Naive thymus-derived CD4-positive, alpha-beta T cell (primary cell): Measurements from ENCODE around the gene NUDT19. TPM values are rescaled to one million over a fixed set of nuclear protein-coding genes. Genes with fewer than 3 reads are reported as not detected.

Source experiments
- ATAC-seq: fragments of 150-1000 bp; cut with Tn5 transposase; 2 replicates; pipeline ENCODE4 v1.10.0; 2021; ENCODE audit warnings: mild to moderate bottlenecking, moderate library complexity
- CTCF ChIA-PET: fragments of 350-600 bp; sonication (Branson Sonifier 250); formaldehyde crosslinking; loops from one replicate; lab custom pipeline; 2021; ENCODE audit warnings: antibody characterized with exemption; lab: Charles Lee
- POLR2A ChIA-PET: fragments of 350-600 bp; sonication (Branson Sonifier 250); formaldehyde crosslinking; loops from one replicate; lab custom pipeline; 2021; ENCODE audit warnings: antibody characterized with exemption, inconsistent platforms; lab: Charles Lee
- DNase-seq, 9 donors: peaks; one replicate each; pipeline versions ENCODE4 v3.0.0 to v3.0.0-alpha.2; 2020 to 2022; ENCODE audit warnings: mixed read lengths in 1 of 9
- H3K27ac ChIP-seq: one replicate; pipeline ENCODE4 v1.7.0; 2013; ENCODE audit warnings: mild to moderate bottlenecking, low read depth, low read length, moderate library complexity
- H3K27me3 ChIP-seq, 2 donors: one replicate each; pipeline ENCODE4 v1.7.0; 2013; ENCODE audit warnings: low read length in 2 of 2, mild to moderate bottlenecking in 2 of 2, moderate library complexity in 2 of 2; ENCODE audit not compliant: control insufficient read depth in 2 of 2, insufficient read depth in 2 of 2
- H3K36me3 ChIP-seq, 3 experiments: 1 replicate in 2 of 3; 2 replicates in 1 of 3; pipeline ENCODE4 v1.7.0; 2013; ENCODE audit warnings: low read length in 3 of 3, mild to moderate bottlenecking in 3 of 3, moderate library complexity in 1 of 3; ENCODE audit not compliant: insufficient read depth in 3 of 3, control insufficient read depth in 2 of 3
- H3K4me1 ChIP-seq, 2 donors: one replicate each; pipeline ENCODE4 v1.7.0; 2013; ENCODE audit warnings: low read length in 2 of 2, mild to moderate bottlenecking in 2 of 2, moderate library complexity in 1 of 2; ENCODE audit not compliant: control insufficient read depth in 2 of 2, insufficient read depth in 2 of 2
- H3K4me3 ChIP-seq: 2 replicates; pipeline ENCODE4 v1.7.0; 2013; ENCODE audit warnings: mild to moderate bottlenecking, low read length
- H3K9me3 ChIP-seq, 3 experiments: 1 replicate in 2 of 3; 2 replicates in 1 of 3; pipeline ENCODE4 v1.7.0; 2013; ENCODE audit warnings: low read length in 3 of 3; ENCODE audit not compliant: control insufficient read depth in 2 of 3
- H3K27ac Mint-ChIP-seq, 9 donors: one replicate each; pipeline ENCODE4 v1.8.0; 2020 to 2022; ENCODE audit warnings: mixed read lengths in 9 of 9, mild to moderate bottlenecking in 8 of 9, moderate library complexity in 5 of 9, inconsistent platforms in 2 of 9
- H3K27me3 Mint-ChIP-seq, 5 donors: one replicate each; pipeline ENCODE4 v1.8.0; 2021 to 2022; ENCODE audit warnings: mixed read lengths in 5 of 5, mild to moderate bottlenecking in 1 of 5
- H3K36me3 Mint-ChIP-seq, 5 donors: one replicate each; pipeline ENCODE4 v1.8.0; 2020 to 2022; ENCODE audit warnings: mixed read lengths in 5 of 5, mild to moderate bottlenecking in 3 of 5, inconsistent platforms in 1 of 5
- H3K4me1 Mint-ChIP-seq, 7 donors: one replicate each; pipeline ENCODE4 v1.8.0; 2020 to 2022; ENCODE audit warnings: mixed read lengths in 7 of 7, mild to moderate bottlenecking in 3 of 7, inconsistent platforms in 1 of 7
- H3K4me3 Mint-ChIP-seq, 10 donors: one replicate each; pipeline ENCODE4 v1.8.0; 2020 to 2022; ENCODE audit warnings: mild to moderate bottlenecking in 10 of 10, mixed read lengths in 10 of 10, moderate library complexity in 6 of 10, inconsistent platforms in 2 of 10
- H3K9me3 Mint-ChIP-seq, 11 donors: one replicate each; pipeline ENCODE4 v1.8.0; 2020 to 2022; ENCODE audit warnings: mixed read lengths in 11 of 11, mild to moderate bottlenecking in 4 of 11, inconsistent platforms in 1 of 11, moderate library complexity in 1 of 11
- intact Hi-C, 2 donors: fragments of 100-400 bp; cut with micrococcal nuclease; formaldehyde crosslinking; loops; one replicate each; pipeline ENCODE4 v1.15.1; 2023
- polyA plus RNA-seq, 2 donors: library from polyadenylated mRNA; unstranded; fragments of 300-500 nt; fragmentation: Illumina TruSeq; gene quantifications; one replicate each; pipeline ENCODE4 v1.2.3, GENCODE V29; 2021
- total RNA-seq, 6 experiments: library from RNA in 5 of 6; stranded (reverse) in 5 of 6; gene quantifications; 1 replicate in 5 of 6; 2 replicates in 1 of 6; pipeline ENCODE4 v1.2.3 and lab custom pipeline; 2021 to 2026

The NUDT19 gene
- total RNA-seq: 10 to 100 TPM in 2 of 5 experiments, 1 to 10 TPM in 3; 8.4 to 17.0 (median 9.0) TPM
- polyA plus RNA-seq: 1 to 10 TPM; 2.4 to 2.9 TPM
- total RNA-seq (lab: John Stamatoyannopoulos, UW): 10.2 reads per million, percentile 36 among the genes with 10 or more reads in this experiment

DNA sequence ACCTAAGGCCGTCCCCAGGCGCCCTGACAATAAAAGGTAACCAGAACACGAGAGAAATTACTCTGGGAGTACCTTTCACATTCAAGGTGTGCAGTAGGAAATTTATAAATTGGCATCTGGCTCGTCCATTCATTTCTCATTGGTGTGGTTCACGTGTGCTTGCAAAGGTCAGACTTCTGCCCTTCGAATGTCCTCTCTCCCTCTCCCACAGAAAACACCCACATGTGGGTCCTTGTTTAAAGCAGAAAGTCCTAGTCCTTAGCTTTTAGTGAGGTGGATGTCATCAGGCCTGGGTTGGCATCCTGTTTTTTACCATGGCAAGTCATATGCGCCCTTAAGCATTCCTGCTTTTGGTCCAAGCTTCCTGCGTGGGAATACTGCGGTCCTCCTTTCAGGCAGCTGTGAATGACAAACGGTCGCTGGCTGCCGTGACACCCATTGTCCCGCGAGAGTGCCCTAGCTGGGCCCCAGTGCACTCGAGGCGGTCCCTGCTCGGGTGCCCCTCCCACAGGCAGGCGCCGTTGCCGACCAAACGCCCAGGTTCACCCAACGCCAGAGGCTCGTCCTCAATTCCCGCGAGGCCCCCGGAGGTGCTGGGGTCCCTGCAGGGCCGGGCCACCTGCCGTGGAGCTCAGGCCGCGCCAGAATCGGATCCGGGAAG is at the start of gene NUDT19:
NUDT19 (plus strand) TSS at position 531 of the 661 bp plus-strand sequence. CDS start 140 bp downstream, outside the sequence.
- Mint-ChIP-seq H3K36me3 (peaks cover 5 to 31% (median 14%) of the 10 kb centered on the region in 5 donors), H3K4me3 (peak within 1 kb of the TSS; percentile 83 to 97 (median 92)), H3K27ac (peak within 1 kb of the TSS; percentile 37 to 93 (median 85)), H3K9me3 (peaks cover 0 to 4% (median 0%) of the 10 kb centered on the region in 11 donors), H3K27me3 (no peaks in the 10 kb centered on the region), H3K4me1 (peaks cover 35 to 52% (median 47%) of the 10 kb centered on the region in 7 donors)
- H3K4me3 ChIP-seq: peak within 1 kb of the TSS; percentile 50
- intact Hi-C loops: loop anchor here (1.0 to 5.0 kb wide), 10 partner anchors 16 to 486 kb away; partner anchors contain the start of genes ANKRD27 (in 2 of the 2), RGS9BP (in 2 of the 2), FAAP24 (in 1 of the 2) and GPATCH1 (in 1 of the 2)
- H3K27me3 ChIP-seq: no peaks in the 10 kb centered on the region
- H3K9me3 ChIP-seq: no peaks in the 10 kb centered on the region
- ATAC-seq (peak; percentile 87), DNase-seq (peak; percentile 50 to 82 (median 62))
- ChIA-PET CTCF (interaction anchor here (0.7 to 1.2 kb wide), 2 partner anchors 16 to 91 kb away, joined by 3 to 4 read pairs; partner anchors contain the start of genes ANKRD27 and RGS9BP), POLR2A (interaction anchor here (0.7 to 1.8 kb wide), 10 partner anchors 10 to 282 kb away, joined by 3 to 15 read pairs (median 4); partner anchors contain the start of genes ANKRD27, CEP89, FAAP24 and PDCD5)
- H3K36me3 ChIP-seq: peaks cover 0 to 5% (median 0%) of the 10 kb centered on the region in 3 experiments
- H3K4me1 ChIP-seq: peaks cover 20 to 24% of the 10 kb centered on the region in 2 donors
- peak within 1 kb of the TSS; percentile 68 for H3K27ac ChIP-seq

DNA sequence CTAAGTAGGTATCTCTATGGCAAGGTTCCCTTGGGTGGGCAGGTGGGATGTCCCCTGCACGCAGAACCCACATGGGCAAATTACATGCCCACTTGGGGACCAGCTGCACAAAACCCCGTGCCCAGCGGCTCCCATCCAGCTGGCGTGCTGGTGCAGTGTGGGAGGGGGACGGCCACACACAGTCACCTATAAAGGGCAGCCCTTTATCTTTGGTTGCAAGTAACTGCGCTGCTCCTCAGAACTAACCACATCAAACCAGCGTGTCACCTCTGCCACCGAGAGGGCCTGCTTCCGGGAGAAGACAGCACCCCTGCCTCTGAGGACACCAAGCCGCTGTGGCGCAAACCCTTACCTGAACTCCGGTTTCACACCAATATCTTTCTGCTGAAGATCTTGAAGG is 48.9 kb upstream of the NUDT19 start:
- intact Hi-C loops: loop anchor here (1.0 to 2.0 kb wide), 4 partner anchors 32 to 62 kb away; partner anchors contain the start of genes ANKRD27 (in 2 of the 2), RGS9BP (in 2 of the 2) and PDCD5 (in 1 of the 2)
- H3K4me3 ChIP-seq: peak overlapping the region; percentile 44
- peak overlapping the region; percentile 34 to 90 (median 63) for H3K27ac Mint-ChIP-seq
- peaks cover 20 to 26% of the 10 kb centered on the region in 2 donors for H3K4me1 ChIP-seq
- peaks cover 4 to 39% (median 26%) of the 10 kb centered on the region in 5 donors for H3K36me3 Mint-ChIP-seq
- POLR2A ChIA-PET: no interaction called here
- H3K9me3 ChIP-seq: no peaks in the 10 kb centered on the region
- H3K36me3 ChIP-seq: peaks cover 0 to 40% (median 0%) of the 10 kb centered on the region in 3 experiments
- CTCF ChIA-PET: interaction anchor here (0.6 kb wide), 1 partner anchor 283 kb away, joined by 3 read pairs; no protein-coding TSS in a partner anchor
- H3K27ac ChIP-seq: no peak overlapping the region
- no peaks in the 10 kb centered on the region for H3K27me3 ChIP-seq
- no peaks in the 10 kb centered on the region for H3K27me3 Mint-ChIP-seq
- no peaks in the 10 kb centered on the region for H3K9me3 Mint-ChIP-seq
- H3K4me3 Mint-ChIP-seq: peak overlapping the region; percentile 42 to 80 (median 66)
- ATAC-seq: peak; percentile 97
- peak in 8 of 9 donors; percentile 46 to 76 (median 62) for DNase-seq
- peaks cover 9 to 36% (median 27%) of the 10 kb centered on the region in 7 donors for H3K4me1 Mint-ChIP-seq

DNA sequence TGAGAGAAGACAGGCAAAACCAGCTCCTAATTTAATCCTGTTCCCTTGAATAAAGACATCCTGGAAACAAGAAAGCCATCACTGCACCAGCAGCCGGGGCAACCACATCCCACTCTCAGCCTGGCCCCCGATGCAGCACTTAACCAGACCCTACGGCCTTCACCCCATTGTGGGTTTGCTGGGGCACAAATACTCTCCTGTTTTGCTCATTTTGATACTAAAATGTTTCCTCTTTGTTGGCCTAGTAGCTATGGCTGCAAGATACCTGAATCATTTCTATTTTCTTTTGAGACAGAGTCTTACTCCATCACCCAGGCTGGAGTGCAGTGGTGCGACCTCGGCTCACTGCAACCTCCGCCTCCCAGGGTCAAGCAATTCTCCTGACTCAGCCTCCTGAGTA is 45.1 kb upstream of the NUDT19 start:
- Histone ChIP-seq H3K27ac (no peak overlapping the region), H3K9me3 (no peaks in the 10 kb centered on the region), H3K4me3 (no peak overlapping the region), H3K36me3 (peaks cover 0 to 27% (median 7%) of the 10 kb centered on the region in 3 experiments), H3K27me3 (no peaks in the 10 kb centered on the region), H3K4me1 (peaks cover 20 to 26% of the 10 kb centered on the region in 2 donors)
- peaks cover 9 to 30% (median 27%) of the 10 kb centered on the region in 7 donors for H3K4me1 Mint-ChIP-seq
- H3K27ac Mint-ChIP-seq: peak overlapping the region in 2 of 9 donors; percentile 17 to 84
- intact Hi-C loops: no loop called here
- no peaks in the 10 kb centered on the region for H3K9me3 Mint-ChIP-seq
- H3K27me3 Mint-ChIP-seq: no peaks in the 10 kb centered on the region
- H3K36me3 Mint-ChIP-seq: peaks cover 1 to 32% (median 24%) of the 10 kb centered on the region in 5 donors
- POLR2A ChIA-PET: interaction anchor here (0.6 kb wide), 1 partner anchor 442 kb away, joined by 3 read pairs; no protein-coding TSS in a partner anchor
- H3K4me3 Mint-ChIP-seq: no peak overlapping the region
- DNase-seq: no peak
- CTCF ChIA-PET: interaction anchor here (0.6 kb wide), 1 partner anchor 127 kb away, joined by 3 read pairs; no protein-coding TSS in a partner anchor
- no peak for ATAC-seq

DNA sequence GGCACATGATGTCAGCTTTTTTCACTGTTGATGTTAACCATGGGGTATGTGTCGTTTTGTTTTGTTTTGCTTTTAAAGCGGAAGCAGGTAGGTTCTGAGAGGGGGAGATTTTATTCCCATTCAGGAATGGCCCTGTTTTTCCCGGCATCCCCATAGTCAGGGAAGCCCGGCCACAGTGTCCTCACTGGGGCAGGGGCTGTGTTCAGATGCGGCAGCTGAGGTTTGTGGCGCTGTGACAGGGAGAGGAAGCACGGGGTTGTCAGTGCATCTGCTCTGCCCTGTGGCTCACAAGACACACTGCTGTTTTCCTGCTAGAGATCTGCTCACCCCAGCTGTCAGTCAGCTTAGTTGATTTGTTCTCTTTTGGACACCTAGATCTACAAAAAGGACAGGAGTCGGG is 44.3 kb upstream of the NUDT19 start:
- Mint-ChIP-seq H3K36me3 (peaks cover 0 to 26% (median 24%) of the 10 kb centered on the region in 5 donors), H3K27me3 (no peaks in the 10 kb centered on the region), H3K4me1 (peaks cover 7 to 22% (median 20%) of the 10 kb centered on the region in 7 donors), H3K9me3 (no peaks in the 10 kb centered on the region), H3K4me3 (no peak overlapping the region), H3K27ac (no peak overlapping the region)
- H3K36me3 ChIP-seq: peaks cover 0 to 32% (median 7%) of the 10 kb centered on the region in 3 experiments
- peaks cover 15 to 20% of the 10 kb centered on the region in 2 donors for H3K4me1 ChIP-seq
- POLR2A ChIA-PET: interaction anchor here (0.6 kb wide), 2 partner anchors 10 to 441 kb away, joined by 3 to 5 read pairs; no protein-coding TSS in a partner anchor
- no peak for DNase-seq
- CTCF ChIA-PET: no interaction called here
- H3K27me3 ChIP-seq: no peaks in the 10 kb centered on the region
- H3K9me3 ChIP-seq: no peaks in the 10 kb centered on the region
- intact Hi-C loops: no loop called here
- H3K4me3 ChIP-seq: no peak overlapping the region
- no peak for ATAC-seq
- no peak overlapping the region for H3K27ac ChIP-seq

DNA sequence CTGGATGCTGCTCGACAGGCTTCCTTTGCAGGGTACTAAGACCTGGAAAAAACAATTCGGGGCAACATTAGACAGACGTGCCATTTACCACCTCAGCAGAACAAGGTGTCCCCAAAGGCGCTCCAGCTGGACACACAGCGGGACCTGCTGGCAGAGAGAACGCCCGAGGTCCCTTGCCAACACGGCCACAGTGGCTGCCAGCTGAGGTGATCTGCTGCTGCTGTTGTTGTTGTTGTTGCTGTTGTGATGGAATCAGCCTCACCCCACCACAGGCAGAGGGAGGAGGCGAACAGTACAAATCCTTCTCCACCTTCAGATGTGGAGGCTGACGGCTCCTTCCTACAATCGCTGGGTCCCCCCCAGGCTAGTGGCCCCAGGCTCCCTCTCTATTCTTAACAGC is 41.9 kb upstream of the NUDT19 start:
- peaks cover 0 to 29% (median 7%) of the 10 kb centered on the region in 3 experiments for H3K36me3 ChIP-seq
- Mint-ChIP-seq H3K9me3 (no peaks in the 10 kb centered on the region), H3K4me3 (peak overlapping the region in 1 of 10 donors; percentile 12), H3K36me3 (peaks cover 0 to 22% (median 16%) of the 10 kb centered on the region in 5 donors), H3K27me3 (no peaks in the 10 kb centered on the region), H3K27ac (no peak overlapping the region), H3K4me1 (peaks cover 0 to 5% (median 0%) of the 10 kb centered on the region in 7 donors)
- intact Hi-C loops: no loop called here
- DNase-seq (no peak), ATAC-seq (no peak)
- no peaks in the 10 kb centered on the region for H3K9me3 ChIP-seq
- CTCF ChIA-PET: no interaction called here
- no peak overlapping the region for H3K27ac ChIP-seq
- POLR2A ChIA-PET: no interaction called here
- no peak overlapping the region for H3K4me3 ChIP-seq
- no peaks in the 10 kb centered on the region for H3K27me3 ChIP-seq
- H3K4me1 ChIP-seq: no peaks in the 10 kb centered on the region

DNA sequence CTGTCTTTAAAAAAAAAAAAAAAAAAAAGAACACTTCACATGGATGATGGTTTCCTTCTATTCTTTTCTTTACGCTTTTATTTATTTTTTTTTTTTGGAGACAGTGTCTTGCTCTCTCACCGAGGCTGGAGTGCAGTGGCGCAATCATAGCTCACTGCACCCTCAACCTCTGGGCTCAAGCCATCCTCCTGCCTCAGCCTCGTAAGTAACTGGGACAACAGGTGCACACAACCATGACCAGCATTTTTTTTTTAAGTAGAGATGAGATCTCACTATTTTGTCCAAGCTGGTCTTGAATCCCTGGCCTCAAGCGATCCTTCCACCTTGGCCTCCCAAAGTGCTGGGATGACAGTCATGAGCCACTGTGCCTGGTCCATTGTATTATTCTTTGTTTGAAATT is 41.0 kb upstream of the NUDT19 start:
- no peak overlapping the region for H3K4me3 ChIP-seq

More for the DNA sequence above, 41.0 kb upstream of the NUDT19 start:
- H3K9me3 Mint-ChIP-seq: no peaks in the 10 kb centered on the region
- ChIA-PET POLR2A (interaction anchor here (0.6 kb wide), 1 partner anchor 92 kb away, joined by 3 read pairs; no protein-coding TSS in a partner anchor), CTCF (interaction anchor here (0.5 kb wide), 1 partner anchor 85 kb away, joined by 3 read pairs; no protein-coding TSS in a partner anchor)
- no peak overlapping the region for H3K27ac Mint-ChIP-seq
- Histone ChIP-seq H3K9me3 (no peaks in the 10 kb centered on the region), H3K27me3 (no peaks in the 10 kb centered on the region), H3K4me1 (no peaks in the 10 kb centered on the region), H3K36me3 (peaks cover 0 to 34% (median 7%) of the 10 kb centered on the region in 3 experiments), H3K27ac (no peak overlapping the region)
- peaks cover 0 to 23% (median 16%) of the 10 kb centered on the region in 5 donors for H3K36me3 Mint-ChIP-seq
- H3K27me3 Mint-ChIP-seq: no peaks in the 10 kb centered on the region
- DNase-seq (no peak), ATAC-seq (no peak)
- H3K4me3 Mint-ChIP-seq: no peak overlapping the region
- intact Hi-C loops: no loop called here
- H3K4me1 Mint-ChIP-seq: peaks cover 0 to 5% (median 0%) of the 10 kb centered on the region in 7 donors
